OCI-LY7 (cell line): Measurements from ENCODE around the gene CMC1.

Experiments used
- EZH2phosphoT487 ChIP-seq: fragments of 200-600 bp; sonication (generic); IDR thresholded peaks from 2 replicates; pipeline ENCODE4 v1.6.1; 2018; ENCODE audit warnings: low read depth, borderline replicate concordance, mild to moderate bottlenecking, mixed run types, antibody characterized with exemption, low read length, moderate library complexity, mixed read lengths
- TF ChIP-seq, protein P1 (sequence below): fragments of 200-600 bp; sonication (generic); conservative IDR thresholded peaks from 2 replicates; pipeline ENCODE4 v1.5.1; 2014; ENCODE audit warnings: mild to moderate bottlenecking, antibody characterized with exemption, low read length, moderate library complexity, mixed read lengths

DNA sequence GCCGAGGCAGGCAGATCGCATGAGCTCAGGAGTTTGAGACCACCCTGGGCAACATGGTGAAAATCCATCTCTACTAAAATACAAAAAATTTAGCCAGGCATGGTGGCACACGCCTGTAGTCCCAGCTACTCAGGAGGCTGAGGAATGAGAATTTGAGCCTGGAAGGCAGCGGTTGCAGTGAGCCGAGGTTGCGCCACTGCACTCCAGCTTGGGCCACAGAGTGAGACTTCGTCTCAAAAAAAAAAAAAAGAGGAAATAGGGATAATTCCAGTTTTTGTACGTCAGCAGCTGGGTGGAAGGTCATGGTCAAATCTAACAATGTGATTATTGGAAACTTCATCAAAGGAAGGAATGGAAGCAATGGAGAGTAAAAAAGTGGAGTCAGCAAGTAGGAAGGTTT, 3.1 kb downstream of the CMC1 start:
- TF ChIP-seq, protein P1, sequence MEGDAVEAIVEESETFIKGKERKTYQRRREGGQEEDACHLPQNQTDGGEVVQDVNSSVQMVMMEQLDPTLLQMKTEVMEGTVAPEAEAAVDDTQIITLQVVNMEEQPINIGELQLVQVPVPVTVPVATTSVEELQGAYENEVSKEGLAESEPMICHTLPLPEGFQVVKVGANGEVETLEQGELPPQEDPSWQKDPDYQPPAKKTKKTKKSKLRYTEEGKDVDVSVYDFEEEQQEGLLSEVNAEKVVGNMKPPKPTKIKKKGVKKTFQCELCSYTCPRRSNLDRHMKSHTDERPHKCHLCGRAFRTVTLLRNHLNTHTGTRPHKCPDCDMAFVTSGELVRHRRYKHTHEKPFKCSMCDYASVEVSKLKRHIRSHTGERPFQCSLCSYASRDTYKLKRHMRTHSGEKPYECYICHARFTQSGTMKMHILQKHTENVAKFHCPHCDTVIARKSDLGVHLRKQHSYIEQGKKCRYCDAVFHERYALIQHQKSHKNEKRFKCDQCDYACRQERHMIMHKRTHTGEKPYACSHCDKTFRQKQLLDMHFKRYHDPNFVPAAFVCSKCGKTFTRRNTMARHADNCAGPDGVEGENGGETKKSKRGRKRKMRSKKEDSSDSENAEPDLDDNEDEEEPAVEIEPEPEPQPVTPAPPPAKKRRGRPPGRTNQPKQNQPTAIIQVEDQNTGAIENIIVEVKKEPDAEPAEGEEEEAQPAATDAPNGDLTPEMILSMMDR, result no peak
- no peak for TF ChIP-seq EZH2phosphoT487
